Peyer's patch (tissue), 4 donors: ENCODE data around the gene ZC3HAV1.

Experiments used
- POLR2A ChIP-seq, 2 donors: fragments of 450-650 bp; IDR thresholded peaks; one replicate each; pipeline ENCODE4 v1.5.1; 2017; ENCODE audit warnings: antibody characterized with exemption in 2 of 2, mild to moderate bottlenecking in 2 of 2, moderate library complexity in 2 of 2
- TF ChIP-seq, protein P1 (sequence below), 6 experiments: fragments of 450-650 bp in 4 of 6; fragments of 200-600 bp in 2 of 6; sonication (generic) in 1 of 6; IDR thresholded peaks; one replicate each; pipeline ENCODE4 v1.5.1; 2017 to 2019; ENCODE audit warnings: antibody characterized with exemption in 6 of 6, mild to moderate bottlenecking in 3 of 6, moderate library complexity in 1 of 6

DNA sequence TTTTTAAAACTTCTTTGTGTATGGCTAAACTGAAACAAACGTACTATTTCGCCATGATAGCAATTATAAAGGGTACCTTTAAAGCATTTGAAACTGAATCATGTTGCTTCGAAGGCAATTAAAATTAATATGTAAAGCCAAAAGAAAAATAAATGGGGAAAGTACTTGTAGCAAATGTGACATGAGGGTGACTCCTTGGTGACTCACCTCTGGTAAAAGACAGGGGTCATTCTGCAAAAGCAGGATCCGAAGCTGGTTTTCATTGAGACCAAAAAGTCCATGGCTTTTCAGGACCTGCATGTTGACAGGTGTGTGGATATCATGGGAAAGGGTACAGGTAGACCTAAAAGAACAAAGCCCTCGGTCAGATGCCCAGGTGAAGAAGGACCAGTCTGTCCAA, 75.2 kb downstream of the ZC3HAV1 start:
- TF ChIP-seq POLR2A (IDR thresholded peaks at IDR 0.05), result no peak
- TF ChIP-seq, protein P1, sequence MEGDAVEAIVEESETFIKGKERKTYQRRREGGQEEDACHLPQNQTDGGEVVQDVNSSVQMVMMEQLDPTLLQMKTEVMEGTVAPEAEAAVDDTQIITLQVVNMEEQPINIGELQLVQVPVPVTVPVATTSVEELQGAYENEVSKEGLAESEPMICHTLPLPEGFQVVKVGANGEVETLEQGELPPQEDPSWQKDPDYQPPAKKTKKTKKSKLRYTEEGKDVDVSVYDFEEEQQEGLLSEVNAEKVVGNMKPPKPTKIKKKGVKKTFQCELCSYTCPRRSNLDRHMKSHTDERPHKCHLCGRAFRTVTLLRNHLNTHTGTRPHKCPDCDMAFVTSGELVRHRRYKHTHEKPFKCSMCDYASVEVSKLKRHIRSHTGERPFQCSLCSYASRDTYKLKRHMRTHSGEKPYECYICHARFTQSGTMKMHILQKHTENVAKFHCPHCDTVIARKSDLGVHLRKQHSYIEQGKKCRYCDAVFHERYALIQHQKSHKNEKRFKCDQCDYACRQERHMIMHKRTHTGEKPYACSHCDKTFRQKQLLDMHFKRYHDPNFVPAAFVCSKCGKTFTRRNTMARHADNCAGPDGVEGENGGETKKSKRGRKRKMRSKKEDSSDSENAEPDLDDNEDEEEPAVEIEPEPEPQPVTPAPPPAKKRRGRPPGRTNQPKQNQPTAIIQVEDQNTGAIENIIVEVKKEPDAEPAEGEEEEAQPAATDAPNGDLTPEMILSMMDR (IDR thresholded peaks at IDR 0.05), result no peak
